K562 (cell line): ENCODE data around the gene CLASP1. TPM values are rescaled to one million over a fixed set of nuclear protein-coding genes. Genes with fewer than 3 reads are reported as not detected.
A peak's percentile ranks its signal among the peaks of the same experiment; 100 is the strongest.

Experiments
- EZH2 ChIP-seq: IDR thresholded peaks from 2 replicates; pipeline ENCODE4 v1.6.1; 2012; ENCODE audit warnings: low read depth, mild to moderate bottlenecking, inconsistent platforms, low read length, borderline replicate concordance
- FOXA3 ChIP-seq, 2 experiments: fragments of 450-650 bp in 1 of 2; sonication (generic) in 1 of 2; formaldehyde crosslinking; IDR thresholded peaks in 1 of 2; conservative IDR thresholded peaks in 1 of 2; 2 replicates each; pipeline versions ENCODE4 v1.4.0 to v1.8.0; 2020 to 2022; ENCODE audit warnings: mild to moderate bottlenecking in 2 of 2, missing genetic modification reagents in 1 of 2
- ILK ChIP-seq: fragments of 450-650 bp; IDR thresholded peaks from 2 replicates; pipeline ENCODE4 v1.6.1; 2016; ENCODE audit warnings: missing genetic modification characterization, low read depth, mild to moderate bottlenecking, missing compliant biosample characterization, moderate library complexity, borderline replicate concordance
- NFATC3 ChIP-seq: fragments of 450-650 bp; IDR thresholded peaks from 2 replicates; pipeline ENCODE4 v1.6.1; 2017; ENCODE audit warnings: mild to moderate bottlenecking
- RBM39 ChIP-seq: fragments of 200-400 bp; formaldehyde crosslinking; optimal IDR thresholded peaks from 2 replicates; pipeline ENCODE3; 2018; ENCODE audit warnings: low read depth, low read length
- SLC30A9 ChIP-seq: fragments of 250-450 bp; sonication (Bioruptor Pico); IDR thresholded peaks from 2 replicates; pipeline ENCODE4 v1.8.0; 2022; ENCODE audit warnings: mild to moderate bottlenecking, moderate library complexity
- YBX1 ChIP-seq: fragments of 450-650 bp; IDR thresholded peaks from 2 replicates; pipeline ENCODE4 v1.7.1; 2016; ENCODE audit warnings: mild to moderate bottlenecking
- ZNF778 ChIP-seq: fragments of 450-650 bp; formaldehyde crosslinking; IDR thresholded peaks from 2 replicates; pipeline ENCODE4 v1.4.0; 2020; ENCODE audit warnings: mild to moderate bottlenecking, moderate library complexity
- polyA plus RNA-seq, 8 experiments: library from polyadenylated mRNA; depleted of rRNA in 4 of 8; stranded (reverse) in 5 of 8; unstranded in 3 of 8; fragments of >200 nt; fragmentation: Nextera tagmentation in 2 of 8; fragmentation: Illumina TruSeq in 1 of 8; extraction: Ambion mirVana in 2 of 8; extraction: Trizol in 1 of 8; gene quantifications; 2 replicates each; pipeline versions ENCODE4 v1.2.1 to v1.2.3, GENCODE V29; 2011 to 2014; ENCODE audit warnings: inconsistent platforms in 1 of 8, missing spikeins in 1 of 8
- total RNA-seq, 7 experiments: library from RNA; depleted of rRNA in 6 of 7; stranded (reverse); fragments of >200 nt in 6 of 7; fragmentation: Illumina TruSeq in 2 of 7; extraction: Trizol in 2 of 7; gene quantifications; 2 replicates each; pipeline versions ENCODE4 v1.2.1 to v1.2.3, GENCODE V29; 2011 to 2021; ENCODE audit warnings: low replicate concordance in 1 of 7
- TF ChIP-seq, protein P1 (sequence below), 2 experiments: fragments of 450-650 bp; formaldehyde crosslinking in 1 of 2; IDR thresholded peaks; 2 replicates each; pipeline versions ENCODE4 v1.4.0 to v1.6.1; 2014 to 2020; ENCODE audit warnings: mild to moderate bottlenecking in 2 of 2, borderline replicate concordance in 1 of 2, low read depth in 1 of 2
- TF ChIP-seq, protein P2 (sequence below): fragments of 450-650 bp; formaldehyde crosslinking; IDR thresholded peaks from 2 replicates; pipeline ENCODE4 v1.4.0; 2020; ENCODE audit warnings: mild to moderate bottlenecking, moderate library complexity
- TF ChIP-seq, protein P3 (sequence below): fragments of 250-450 bp; sonication (Bioruptor Pico); IDR thresholded peaks from 2 replicates; pipeline ENCODE4 v1.8.0; 2022; ENCODE audit warnings: moderate library complexity, mild to moderate bottlenecking, inconsistent platforms
- TF ChIP-seq, protein P4 (sequence below): fragments of 250-450 bp; sonication (Bioruptor Pico); IDR thresholded peaks from 2 replicates; pipeline ENCODE4 v1.4.0; 2020; ENCODE audit warnings: mild to moderate bottlenecking, moderate library complexity

CLASP1 gene
- total and polyA plus RNA-seq, 9 of the 15 experiments (the other 6 are each of a cell fraction or from before 2014, with no cell fraction given), result 1.7 to 40.3 (median 20.7) TPM

DNA sequence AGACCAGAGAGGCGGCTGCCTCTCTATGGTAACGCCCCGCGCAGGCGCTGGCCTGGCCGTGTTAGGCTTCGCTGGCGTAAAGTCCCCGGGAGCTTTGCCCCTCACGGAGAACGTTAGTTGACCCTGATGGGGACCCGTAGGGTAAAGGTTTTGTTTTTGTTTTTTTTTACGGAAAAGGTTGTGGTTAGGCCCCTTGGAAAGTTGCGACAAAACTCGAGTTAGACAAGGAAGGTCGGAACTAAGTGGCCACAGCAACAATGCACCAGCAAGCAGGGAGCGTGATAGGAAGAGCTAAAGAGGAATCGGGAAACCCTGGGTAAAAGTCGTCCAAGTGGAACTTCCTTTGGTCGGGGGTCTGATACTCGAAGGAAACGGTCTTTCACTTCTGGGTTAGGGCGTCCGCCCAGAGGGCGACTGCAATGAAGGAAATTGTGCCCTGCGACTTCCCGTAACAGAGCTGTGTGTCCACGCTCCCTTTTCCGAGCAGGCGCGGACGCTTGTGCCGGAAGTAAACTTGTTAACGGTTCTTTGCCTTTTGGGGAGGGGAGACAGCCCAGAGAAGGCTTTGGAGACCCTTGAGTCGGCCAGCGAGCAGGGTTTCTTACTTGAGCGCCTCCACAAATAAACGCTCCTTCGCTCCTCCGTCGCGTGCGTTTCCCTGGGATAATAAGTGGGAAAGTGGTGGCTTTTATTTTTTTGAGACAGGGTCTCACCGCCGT lies 493 bp upstream of the CLASP1 start (continued):
- TF ChIP-seq, protein P1, sequence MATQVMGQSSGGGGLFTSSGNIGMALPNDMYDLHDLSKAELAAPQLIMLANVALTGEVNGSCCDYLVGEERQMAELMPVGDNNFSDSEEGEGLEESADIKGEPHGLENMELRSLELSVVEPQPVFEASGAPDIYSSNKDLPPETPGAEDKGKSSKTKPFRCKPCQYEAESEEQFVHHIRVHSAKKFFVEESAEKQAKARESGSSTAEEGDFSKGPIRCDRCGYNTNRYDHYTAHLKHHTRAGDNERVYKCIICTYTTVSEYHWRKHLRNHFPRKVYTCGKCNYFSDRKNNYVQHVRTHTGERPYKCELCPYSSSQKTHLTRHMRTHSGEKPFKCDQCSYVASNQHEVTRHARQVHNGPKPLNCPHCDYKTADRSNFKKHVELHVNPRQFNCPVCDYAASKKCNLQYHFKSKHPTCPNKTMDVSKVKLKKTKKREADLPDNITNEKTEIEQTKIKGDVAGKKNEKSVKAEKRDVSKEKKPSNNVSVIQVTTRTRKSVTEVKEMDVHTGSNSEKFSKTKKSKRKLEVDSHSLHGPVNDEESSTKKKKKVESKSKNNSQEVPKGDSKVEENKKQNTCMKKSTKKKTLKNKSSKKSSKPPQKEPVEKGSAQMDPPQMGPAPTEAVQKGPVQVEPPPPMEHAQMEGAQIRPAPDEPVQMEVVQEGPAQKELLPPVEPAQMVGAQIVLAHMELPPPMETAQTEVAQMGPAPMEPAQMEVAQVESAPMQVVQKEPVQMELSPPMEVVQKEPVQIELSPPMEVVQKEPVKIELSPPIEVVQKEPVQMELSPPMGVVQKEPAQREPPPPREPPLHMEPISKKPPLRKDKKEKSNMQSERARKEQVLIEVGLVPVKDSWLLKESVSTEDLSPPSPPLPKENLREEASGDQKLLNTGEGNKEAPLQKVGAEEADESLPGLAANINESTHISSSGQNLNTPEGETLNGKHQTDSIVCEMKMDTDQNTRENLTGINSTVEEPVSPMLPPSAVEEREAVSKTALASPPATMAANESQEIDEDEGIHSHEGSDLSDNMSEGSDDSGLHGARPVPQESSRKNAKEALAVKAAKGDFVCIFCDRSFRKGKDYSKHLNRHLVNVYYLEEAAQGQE (IDR thresholded peaks at IDR 0.05; ENCODE audit: borderline replicate concordance), result no peak
- TF ChIP-seq, protein P1 (CRISPR knock-in tag; IDR thresholded peaks at IDR 0.05; ENCODE audit: low read depth), result no peak
- TF ChIP-seq RBM39 (no peak), ILK (tag) (no peak), SLC30A9 (CRISPR knock-in tag) (no peak), ZNF778 (CRISPR knock-in tag) (no peak), FOXA3 (CRISPR knock-in tag; conservative IDR thresholded peaks at IDR 0.05 in 1 of 2, IDR thresholded peaks at IDR 0.05 in 1 of 2) (no peak), YBX1 (no peak), EZH2 (no peak), NFATC3 (peak; percentile 66; the same call in 1 of the 2 replicates)
- TF ChIP-seq, protein P2, sequence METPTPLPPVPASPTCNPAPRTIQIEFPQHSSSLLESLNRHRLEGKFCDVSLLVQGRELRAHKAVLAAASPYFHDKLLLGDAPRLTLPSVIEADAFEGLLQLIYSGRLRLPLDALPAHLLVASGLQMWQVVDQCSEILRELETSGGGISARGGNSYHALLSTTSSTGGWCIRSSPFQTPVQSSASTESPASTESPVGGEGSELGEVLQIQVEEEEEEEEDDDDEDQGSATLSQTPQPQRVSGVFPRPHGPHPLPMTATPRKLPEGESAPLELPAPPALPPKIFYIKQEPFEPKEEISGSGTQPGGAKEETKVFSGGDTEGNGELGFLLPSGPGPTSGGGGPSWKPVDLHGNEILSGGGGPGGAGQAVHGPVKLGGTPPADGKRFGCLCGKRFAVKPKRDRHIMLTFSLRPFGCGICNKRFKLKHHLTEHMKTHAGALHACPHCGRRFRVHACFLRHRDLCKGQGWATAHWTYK, result no peak
- TF ChIP-seq, protein P3, sequence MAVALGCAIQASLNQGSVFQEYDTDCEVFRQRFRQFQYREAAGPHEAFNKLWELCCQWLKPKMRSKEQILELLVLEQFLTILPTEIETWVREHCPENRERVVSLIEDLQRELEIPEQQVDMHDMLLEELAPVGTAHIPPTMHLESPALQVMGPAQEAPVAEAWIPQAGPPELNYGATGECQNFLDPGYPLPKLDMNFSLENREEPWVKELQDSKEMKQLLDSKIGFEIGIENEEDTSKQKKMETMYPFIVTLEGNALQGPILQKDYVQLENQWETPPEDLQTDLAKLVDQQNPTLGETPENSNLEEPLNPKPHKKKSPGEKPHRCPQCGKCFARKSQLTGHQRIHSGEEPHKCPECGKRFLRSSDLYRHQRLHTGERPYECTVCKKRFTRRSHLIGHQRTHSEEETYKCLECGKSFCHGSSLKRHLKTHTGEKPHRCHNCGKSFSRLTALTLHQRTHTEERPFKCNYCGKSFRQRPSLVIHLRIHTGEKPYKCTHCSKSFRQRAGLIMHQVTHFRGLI (CRISPR knock-in tag), result no peak
- TF ChIP-seq, protein P4, sequence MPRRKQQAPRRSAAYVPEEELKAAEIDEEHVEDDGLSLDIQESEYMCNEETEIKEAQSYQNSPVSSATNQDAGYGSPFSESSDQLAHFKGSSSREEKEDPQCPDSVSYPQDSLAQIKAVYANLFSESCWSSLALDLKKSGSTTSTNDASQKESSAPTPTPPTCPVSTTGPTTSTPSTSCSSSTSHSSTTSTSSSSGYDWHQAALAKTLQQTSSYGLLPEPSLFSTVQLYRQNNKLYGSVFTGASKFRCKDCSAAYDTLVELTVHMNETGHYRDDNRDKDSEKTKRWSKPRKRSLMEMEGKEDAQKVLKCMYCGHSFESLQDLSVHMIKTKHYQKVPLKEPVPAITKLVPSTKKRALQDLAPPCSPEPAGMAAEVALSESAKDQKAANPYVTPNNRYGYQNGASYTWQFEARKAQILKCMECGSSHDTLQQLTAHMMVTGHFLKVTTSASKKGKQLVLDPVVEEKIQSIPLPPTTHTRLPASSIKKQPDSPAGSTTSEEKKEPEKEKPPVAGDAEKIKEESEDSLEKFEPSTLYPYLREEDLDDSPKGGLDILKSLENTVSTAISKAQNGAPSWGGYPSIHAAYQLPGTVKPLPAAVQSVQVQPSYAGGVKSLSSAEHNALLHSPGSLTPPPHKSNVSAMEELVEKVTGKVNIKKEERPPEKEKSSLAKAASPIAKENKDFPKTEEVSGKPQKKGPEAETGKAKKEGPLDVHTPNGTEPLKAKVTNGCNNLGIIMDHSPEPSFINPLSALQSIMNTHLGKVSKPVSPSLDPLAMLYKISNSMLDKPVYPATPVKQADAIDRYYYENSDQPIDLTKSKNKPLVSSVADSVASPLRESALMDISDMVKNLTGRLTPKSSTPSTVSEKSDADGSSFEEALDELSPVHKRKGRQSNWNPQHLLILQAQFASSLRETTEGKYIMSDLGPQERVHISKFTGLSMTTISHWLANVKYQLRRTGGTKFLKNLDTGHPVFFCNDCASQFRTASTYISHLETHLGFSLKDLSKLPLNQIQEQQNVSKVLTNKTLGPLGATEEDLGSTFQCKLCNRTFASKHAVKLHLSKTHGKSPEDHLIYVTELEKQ (CRISPR knock-in tag), result no peak
